H9 (cell line): ENCODE measurements around the gene PCCA. TPM values are rescaled to one million over a fixed set of nuclear protein-coding genes. Genes with fewer than 3 reads are reported as not detected.

Source experiments
- DNase-seq: peaks from one replicate; pipeline ENCODE4 v3.0.0-alpha.2; 2017
- H2AFZ ChIP-seq: one replicate; pipeline ENCODE4 v1.6.1; 2013; ENCODE audit warnings: mild to moderate bottlenecking, low read length, control low read depth, moderate library complexity
- H2AK5ac ChIP-seq: 2 replicates; pipeline ENCODE4 v1.6.1; 2013; ENCODE audit warnings: low read length, control low read depth, mixed read lengths; ENCODE audit not compliant: insufficient read length
- H2BK120ac ChIP-seq: one replicate; pipeline ENCODE4 v1.6.1; 2013; ENCODE audit warnings: low read depth, mild to moderate bottlenecking, low read length, control low read depth, inconsistent platforms; ENCODE audit not compliant: poor library complexity, severe bottlenecking
- H2BK12ac ChIP-seq: 2 replicates; pipeline ENCODE4 v1.6.1; 2013; ENCODE audit warnings: low read length, control low read depth, mixed read lengths, low read depth; ENCODE audit not compliant: insufficient read length
- H2BK15ac ChIP-seq: 2 replicates; pipeline ENCODE4 v1.6.1; 2013; ENCODE audit warnings: low read depth, low read length, control low read depth
- H2BK20ac ChIP-seq: one replicate; pipeline ENCODE4 v1.6.1; 2013; ENCODE audit warnings: low read depth, mild to moderate bottlenecking, low read length, control low read depth, inconsistent platforms; ENCODE audit not compliant: poor library complexity, severe bottlenecking
- H2BK5ac ChIP-seq: 2 replicates; pipeline ENCODE4 v1.6.1; 2013; ENCODE audit warnings: low read length, control low read depth, mixed read lengths; ENCODE audit not compliant: insufficient read length
- H3K14ac ChIP-seq: 2 replicates; pipeline ENCODE4 v1.6.1; 2013; ENCODE audit warnings: low read length, control low read depth; ENCODE audit not compliant: insufficient read depth
- H3K18ac ChIP-seq: 2 replicates; pipeline ENCODE4 v1.6.1; 2013; ENCODE audit warnings: low read depth, mild to moderate bottlenecking, mixed read lengths, low read length, control low read depth; ENCODE audit not compliant: insufficient read length
- H3K23ac ChIP-seq: 2 replicates; pipeline ENCODE4 v1.6.1; 2013; ENCODE audit warnings: low read length, control low read depth, mixed read lengths, low read depth; ENCODE audit not compliant: insufficient read length
- H3K23me2 ChIP-seq: 2 replicates; pipeline ENCODE4 v1.6.1; 2013; ENCODE audit warnings: low read depth, mild to moderate bottlenecking, mixed read lengths, low read length, control low read depth; ENCODE audit not compliant: insufficient read length, poor library complexity, severe bottlenecking
- H3K27ac ChIP-seq: 2 replicates; pipeline ENCODE4 v1.5.1; 2013; ENCODE audit warnings: low read length, control low read depth, mixed read lengths, low read depth; ENCODE audit not compliant: insufficient read length
- H3K27me3 ChIP-seq: 2 replicates; pipeline ENCODE4 v1.6.1; 2013; ENCODE audit warnings: low read length, control low read depth, inconsistent platforms; ENCODE audit not compliant: insufficient read depth
- H3K4ac ChIP-seq: 2 replicates; pipeline ENCODE4 v1.6.1; 2013; ENCODE audit warnings: low read depth, mild to moderate bottlenecking, control low read depth, inconsistent platforms, low read length, moderate library complexity
- H3K4me1 ChIP-seq: 2 replicates; pipeline ENCODE4 v1.6.1; 2013; ENCODE audit warnings: low read length, control low read depth, inconsistent platforms; ENCODE audit not compliant: insufficient read depth
- H3K4me2 ChIP-seq: 2 replicates; pipeline ENCODE4 v1.6.1; 2013; ENCODE audit warnings: low read length, control low read depth, mixed read lengths; ENCODE audit not compliant: insufficient read length, insufficient read depth
- H3K56ac ChIP-seq: 2 replicates; pipeline ENCODE4 v1.6.1; 2013; ENCODE audit warnings: low read depth, mild to moderate bottlenecking, mixed read lengths, low read length, control low read depth; ENCODE audit not compliant: insufficient read length
- H3K79me1 ChIP-seq: 2 replicates; pipeline ENCODE4 v1.6.1; 2013; ENCODE audit warnings: low read depth, mild to moderate bottlenecking, moderate library complexity, low read length, control low read depth, inconsistent platforms; ENCODE audit not compliant: insufficient read depth, poor library complexity, severe bottlenecking
- H3K79me2 ChIP-seq: 2 replicates; pipeline ENCODE4 v1.6.1; 2013; ENCODE audit warnings: low read length, control low read depth, inconsistent platforms; ENCODE audit not compliant: insufficient read depth
- H3K9ac ChIP-seq: 2 replicates; pipeline ENCODE4 v1.6.1; 2013; ENCODE audit warnings: low read length, control low read depth, mixed read lengths; ENCODE audit not compliant: insufficient read length; ENCODE audit errors: extremely low read depth
- H3K9me3 ChIP-seq: one replicate; pipeline ENCODE4 v1.6.1; 2013; ENCODE audit warnings: low read depth, low read length, inconsistent platforms; ENCODE audit not compliant: control insufficient read depth
- H3T11ph ChIP-seq: one replicate; pipeline ENCODE4 v1.6.1; 2013; ENCODE audit warnings: mild to moderate bottlenecking, low read length, control low read depth, inconsistent platforms
- H4K20me1 ChIP-seq: one replicate; pipeline ENCODE4 v1.6.1; 2013; ENCODE audit not compliant: control insufficient read depth, insufficient read length, insufficient read depth
- H4K5ac ChIP-seq: 2 replicates; pipeline ENCODE4 v1.6.1; 2013; ENCODE audit warnings: low read depth, mild to moderate bottlenecking, mixed read lengths, low read length, control low read depth; ENCODE audit not compliant: insufficient read length
- H4K8ac ChIP-seq: replicated peaks from 2 replicates; pipeline ENCODE4 v1.6.1; 2013; ENCODE audit warnings: low read length, control low read depth, mixed read lengths, low read depth; ENCODE audit not compliant: insufficient read length
- H4K91ac ChIP-seq: 2 replicates; pipeline ENCODE4 v1.6.1; 2013; ENCODE audit warnings: low read depth, mild to moderate bottlenecking, moderate library complexity, mixed read lengths, low read length, control low read depth; ENCODE audit not compliant: insufficient read length
- H3K27ac Mint-ChIP-seq, 3 experiments: 2 replicates in 2 of 3; 3 replicates in 1 of 3; pipeline ENCODE4 v1.8.0; 2020 to 2021; ENCODE audit warnings: mixed read lengths in 3 of 3, mild to moderate bottlenecking in 1 of 3, moderate library complexity in 1 of 3
- H3K27me3 Mint-ChIP-seq: 2 replicates; pipeline ENCODE4 v1.8.0; 2021; ENCODE audit warnings: low read depth, mild to moderate bottlenecking, moderate library complexity, mixed read lengths
- H3K36me3 Mint-ChIP-seq, 3 experiments: 2 replicates in 2 of 3; 3 replicates in 1 of 3; pipeline ENCODE4 v1.8.0; 2020 to 2021; ENCODE audit warnings: low read depth in 3 of 3, mixed read lengths in 3 of 3; ENCODE audit not compliant: insufficient read depth in 1 of 3
- H3K4me1 Mint-ChIP-seq, 2 experiments: 2 replicates each; pipeline ENCODE4 v1.8.0; 2020; ENCODE audit warnings: mixed read lengths in 2 of 2
- H3K4me3 Mint-ChIP-seq, 2 experiments: 2 replicates in 1 of 2; 3 replicates in 1 of 2; pipeline ENCODE4 v1.8.0; 2020 to 2021; ENCODE audit warnings: mild to moderate bottlenecking in 2 of 2, mixed read lengths in 2 of 2, moderate library complexity in 1 of 2
- H3K9me3 Mint-ChIP-seq, 2 experiments: 2 replicates in 1 of 2; 3 replicates in 1 of 2; pipeline ENCODE4 v1.8.0; 2020; ENCODE audit warnings: mild to moderate bottlenecking in 2 of 2, mixed read lengths in 2 of 2, moderate library complexity in 1 of 2
- CTCF ChIP-seq: fragments of 200-600 bp; sonication (generic); conservative IDR thresholded peaks from 3 replicates; pipeline ENCODE4 v1.8.0; 2021; ENCODE audit warnings: antibody characterized with exemption, mild to moderate bottlenecking
- WGBS: extraction: QIAGEN DNeasy Blood & Tissue Kit; methylation state at CpG from one replicate; pipeline ENCODE4 v1.1.7; 2013; ENCODE audit warnings: missing lambda C conversion rate, low lambda C conversion rate, mixed read lengths; ENCODE audit not compliant: insufficient read length; ENCODE audit errors: extremely low coverage; 5-methylcytosine and 5-hydroxymethylcytosine counted together
- total RNA-seq: library from RNA; stranded (reverse); gene quantifications from 2 replicates; pipeline ENCODE4 v1.2.1, GENCODE V29; 2021

The PCCA gene
- total RNA-seq, 1 experiment from 2014 or later: 56.5 TPM

- H3K9me3 Mint-ChIP-seq: no peaks in the 10 kb centered on the region
- Histone ChIP-seq H4K8ac (no peak overlapping the region), H3K4me2 (no peak overlapping the region), H3K9ac (no peak overlapping the region), H2BK12ac (no peak overlapping the region), H2BK120ac (no peak overlapping the region), H3K79me1 (no peaks in the 10 kb centered on the region), H3K79me2 (no peaks in the 10 kb centered on the region), H3K56ac (no peak overlapping the region), H2AFZ (no peak overlapping the region), H4K20me1 (no peaks in the 10 kb centered on the region), H4K5ac (no peak overlapping the region), H3K4me1 (peaks cover 6% of the 10 kb centered on the region; the same call in 1 of the 2 replicates), H3K27me3 (no peaks in the 10 kb centered on the region), H4K91ac (no peak overlapping the region), H3K23ac (no peak overlapping the region), H3K9me3 (no peaks in the 10 kb centered on the region), H2AK5ac (no peak overlapping the region), H2BK15ac (no peak overlapping the region), H3K14ac (no peak overlapping the region), H3T11ph (no peak overlapping the region), H2BK20ac (no peak overlapping the region), H3K27ac (no peak overlapping the region), H3K18ac (no peak overlapping the region), H3K23me2 (no peaks in the 10 kb centered on the region), H3K4ac (no peak overlapping the region), H2BK5ac (no peak overlapping the region)
- H3K27me3 Mint-ChIP-seq: no peaks in the 10 kb centered on the region
- TF ChIP-seq CTCF: no peak
- H3K36me3 Mint-ChIP-seq: peaks cover 0 to 10% (median 3%) of the 10 kb centered on the region in 3 experiments; a peak in 4 of 7 replicates
- WGBS: no CpG with 5 or more reads among the region's 4 CpGs
- no peak overlapping the region for H3K4me3 Mint-ChIP-seq
- H3K4me1 Mint-ChIP-seq: peaks cover 17 to 19% of the 10 kb centered on the region in 2 experiments
- DNase-seq: no peak
- no peak overlapping the region; a peak in 1 of 7 replicates for H3K27ac Mint-ChIP-seq
These were observed 275.7 kb downstream of the PCCA start for GRCh38 chr13:100364591-100364990.
